T-cell (primary cell): ENCODE results near the gene ZSWIM6. TPM values are rescaled to one million over a fixed set of nuclear protein-coding genes. Genes with fewer than 3 reads are reported as not detected.

Source experiments
- total RNA-seq, 35 experiments: library from RNA in 6 of 35; stranded (reverse) in 6 of 35; fragments of 120-200 nt in 1 of 35; gene quantifications; one replicate each; pipeline versions ENCODE4 v1.2.1 to v1.2.4 and lab custom pipeline; 2013 to 2026

ZSWIM6 gene
- total RNA-seq, 5 donors from 2014 or later (not counting 1 experiment from before 2014, with no cell fraction given), result 8.3 to 11.3 (median 10.1) TPM

Other genes with a start within 250 kb of the ZSWIM6 start
- gene SMIM15, start 169.8 kb upstream of the ZSWIM6 start, total RNA-seq, result 10 to 100 TPM; 18.0 to 34.8 (median 33.8) TPM